ENCODE measurements around the gene IGSF3. TPM values are rescaled to one million over a fixed set of nuclear protein-coding genes. Genes with fewer than 3 reads are reported as not detected.

IGSF3 gene
- total and polyA plus RNA-seq, 2 of the 8 experiments (the other 6 are each of a cell fraction or from before 2014, with no cell fraction given) = 30.0 to 32.2 TPM

DNA sequence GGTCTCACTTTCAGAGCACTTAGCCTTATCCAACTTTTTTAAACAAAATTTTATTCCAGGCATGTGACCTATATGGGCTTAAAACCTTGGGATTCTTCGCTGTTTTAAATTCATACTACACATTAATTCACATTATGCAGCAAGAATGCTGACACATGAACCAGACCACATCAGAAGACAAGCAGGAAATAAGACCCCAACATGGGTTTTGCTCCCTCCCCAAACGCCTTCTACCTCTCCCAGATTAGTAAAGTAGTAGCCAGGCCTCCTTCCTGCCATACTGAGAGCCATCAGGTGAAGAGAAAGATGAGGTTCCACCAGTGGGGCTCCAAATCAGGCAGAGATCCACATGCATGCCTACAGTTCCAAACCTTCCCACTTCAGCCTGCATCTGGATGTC, 3.7 kb downstream of the IGSF3 start:
- Histone ChIP-seq H3K79me2 (ENCODE audit: control insufficient read depth in 1 of 2, insufficient read depth in 2 of 2, low read length in 2 of 2) (peaks cover 4 to 45% of the 10 kb centered on the region in 2 experiments; a peak in 3 of 4 replicates), H3K4ac (replicated peaks; ENCODE audit: insufficient read length, low read depth, low read length) (peak overlapping the region; percentile 32), H4K8ac (ENCODE audit: extremely low read depth, insufficient read depth, low read length) (no peak overlapping the region; the same call in 1 of the 2 replicates), H2AFZ (ENCODE audit: low read length) (no peak overlapping the region), H3K23me2 (ENCODE audit: low read depth, low read length) (peaks cover 12% of the 10 kb centered on the region), H3K27ac (ENCODE audit: low read depth, low read length) (no peak overlapping the region), H3K9ac (replicated peaks in 1 of 4; ENCODE audit: extremely low read depth in 1 of 4, low read depth in 3 of 4, low read length in 3 of 4) (no peak overlapping the region), H2AK5ac (ENCODE audit: low read depth, low read length) (no peak overlapping the region; the same call in 1 of the 2 replicates), H4K20me1 (replicated peaks in 1 of 2; ENCODE audit: control insufficient read depth in 1 of 2, insufficient read depth in 2 of 2, low read length in 2 of 2) (peaks cover 3 to 22% of the 10 kb centered on the region in 2 experiments), H3K79me1 (ENCODE audit: low read depth, low read length) (peaks cover 7% of the 10 kb centered on the region; the same call in 1 of the 2 replicates), H3K4me2 (ENCODE audit: insufficient read depth in 1 of 2, low read depth in 2 of 2, low read length in 2 of 2) (no peak overlapping the region; a peak in 1 of 4 replicates), H2BK5ac (ENCODE audit: low read depth, low read length) (no peak overlapping the region), H3K14ac (ENCODE audit: insufficient read length) (no peak overlapping the region), H4K5ac (ENCODE audit: insufficient read length, low read depth, low read length) (no peak overlapping the region), H3K27me3 (replicated peaks in 1 of 4; ENCODE audit: control insufficient read depth in 3 of 4, extremely low read depth in 1 of 4, insufficient read depth in 3 of 4, low read length in 3 of 4) (peaks cover 0 to 3% (median 0%) of the 10 kb centered on the region in 4 experiments; a peak in 3 of 7 replicates), H2BK12ac (ENCODE audit: low read depth, low read length) (no peak overlapping the region), H3K23ac (ENCODE audit: insufficient read length) (no peak overlapping the region), H2BK15ac (ENCODE audit: low read length) (no peak overlapping the region), H3K18ac (ENCODE audit: extremely low read depth, low read length) (no peak overlapping the region), H2BK20ac (ENCODE audit: low read length) (no peak overlapping the region), H3K56ac (replicated peaks; ENCODE audit: insufficient read length, low read depth, low read length) (no peak overlapping the region), H4K91ac (replicated peaks; ENCODE audit: insufficient read length, low read length) (no peak overlapping the region), H3K4me3 (ENCODE audit: extremely low read depth in 1 of 4, insufficient read depth in 2 of 4, low read depth in 3 of 4, low read length in 4 of 4) (no peak overlapping the region), H3K36me3 (ENCODE audit: control insufficient read depth in 2 of 4, insufficient read depth in 4 of 4, low read length in 3 of 4) (peaks cover 0 to 3% (median 0%) of the 10 kb centered on the region in 4 experiments; a peak in 1 of 8 replicates), H3K4me1 (replicated peaks in 1 of 4; ENCODE audit: control insufficient read depth in 3 of 4, insufficient read depth in 4 of 4, low read length in 3 of 4) (peaks cover 10 to 20% (median 15%) of the 10 kb centered on the region in 4 experiments; a peak in 5 of 7 replicates), H3K9me3 (ENCODE audit: insufficient read depth in 2 of 2, low read depth in 1 of 2, low read length in 1 of 2) (no peaks in the 10 kb centered on the region), H2BK120ac (replicated peaks; ENCODE audit: low read depth, low read length) (no peak overlapping the region)
- DNase-seq (ENCODE audit: low read depth in 1 of 2, low spot score in 2 of 2) (no peak), FAIRE-seq (no peak)
- POLR2A ChIA-PET (ENCODE audit: partially characterized antibody) = no interaction called here
- CTCF ChIA-PET (ENCODE audit: partially characterized antibody) = no interaction called here
- 93% methylated on average over 2 of the region's 2 CpGs; no CpG with 5 or more reads in 1 of the 2 experiments for WGBS, 2 experiments (ENCODE audit: extremely low coverage in 1 of 2, insufficient coverage in 1 of 2, insufficient read length in 1 of 2, insufficient replicate concordance in 2 of 2, low coverage in 1 of 2, low lambda C conversion rate in 2 of 2, missing lambda C conversion rate in 1 of 2)

All from H1 (cell line).